NCI-H82 (cell line): ENCODE measurements around the gene MAPK11.

Experiments
- DNase-seq: peaks from one replicate; lab custom pipeline; 2025; lab: John Stamatoyannopoulos, UW

MAPK11 gene

GRCh38 chr22:50269970-50270665 lies at the start of gene MAPK11:
Gene MAPK11, minus strand, starts transcription at chr22:50270380. Its CDS starts 88 bp downstream, at chr22:50270292.
- DNase-seq = peak; percentile 68

GRCh38 chr22:50319503-50319951 lies 49.3 kb upstream of the MAPK11 start:
- no peak for DNase-seq

DNA sequence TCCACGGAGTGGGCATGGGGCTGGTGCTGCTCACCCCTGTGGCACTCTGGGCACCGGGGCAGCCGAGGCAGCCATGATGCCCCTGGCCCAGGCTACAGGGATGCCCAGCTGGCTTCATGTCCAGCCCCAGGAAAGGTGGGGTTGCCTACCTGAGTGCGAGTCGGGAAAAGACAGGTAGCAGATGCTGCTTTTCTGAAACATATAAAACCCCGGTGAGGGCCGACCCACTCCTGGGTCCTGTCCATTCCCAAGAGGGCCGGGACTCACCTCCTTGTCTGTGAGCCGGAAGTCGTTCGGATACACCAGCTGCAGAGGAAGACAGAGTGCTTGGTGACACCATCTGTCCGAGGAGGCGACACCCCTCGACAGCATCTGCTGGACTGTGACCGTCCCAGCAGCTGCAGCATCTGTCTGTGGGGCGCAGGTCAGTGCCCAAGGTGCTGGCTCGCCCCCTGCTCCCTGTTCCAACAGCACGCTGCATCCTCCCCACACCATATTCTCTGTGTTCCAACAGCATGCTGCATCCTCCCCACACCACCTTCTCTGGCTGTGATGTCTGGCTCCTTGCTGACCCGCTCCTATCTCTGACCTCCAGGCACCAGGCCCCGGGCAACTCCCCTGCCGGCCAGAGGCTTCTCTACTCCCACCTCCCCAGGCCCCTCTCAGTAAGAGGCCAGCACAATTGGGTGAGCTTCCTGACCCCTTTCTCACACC lies 48.7 kb upstream of the MAPK11 start:
- DNase-seq = peak; percentile 57

GRCh38 chr22:50318356-50318697 lies 48.1 kb upstream of the MAPK11 start:
- DNase-seq = no peak

- DNase-seq = no peak
These were observed 47.5 kb upstream of the MAPK11 start for GRCh38 chr22:50317674-50318073.

GRCh38 chr22:50317178-50317577 lies 47.0 kb upstream of the MAPK11 start:
- no peak for DNase-seq

DNA sequence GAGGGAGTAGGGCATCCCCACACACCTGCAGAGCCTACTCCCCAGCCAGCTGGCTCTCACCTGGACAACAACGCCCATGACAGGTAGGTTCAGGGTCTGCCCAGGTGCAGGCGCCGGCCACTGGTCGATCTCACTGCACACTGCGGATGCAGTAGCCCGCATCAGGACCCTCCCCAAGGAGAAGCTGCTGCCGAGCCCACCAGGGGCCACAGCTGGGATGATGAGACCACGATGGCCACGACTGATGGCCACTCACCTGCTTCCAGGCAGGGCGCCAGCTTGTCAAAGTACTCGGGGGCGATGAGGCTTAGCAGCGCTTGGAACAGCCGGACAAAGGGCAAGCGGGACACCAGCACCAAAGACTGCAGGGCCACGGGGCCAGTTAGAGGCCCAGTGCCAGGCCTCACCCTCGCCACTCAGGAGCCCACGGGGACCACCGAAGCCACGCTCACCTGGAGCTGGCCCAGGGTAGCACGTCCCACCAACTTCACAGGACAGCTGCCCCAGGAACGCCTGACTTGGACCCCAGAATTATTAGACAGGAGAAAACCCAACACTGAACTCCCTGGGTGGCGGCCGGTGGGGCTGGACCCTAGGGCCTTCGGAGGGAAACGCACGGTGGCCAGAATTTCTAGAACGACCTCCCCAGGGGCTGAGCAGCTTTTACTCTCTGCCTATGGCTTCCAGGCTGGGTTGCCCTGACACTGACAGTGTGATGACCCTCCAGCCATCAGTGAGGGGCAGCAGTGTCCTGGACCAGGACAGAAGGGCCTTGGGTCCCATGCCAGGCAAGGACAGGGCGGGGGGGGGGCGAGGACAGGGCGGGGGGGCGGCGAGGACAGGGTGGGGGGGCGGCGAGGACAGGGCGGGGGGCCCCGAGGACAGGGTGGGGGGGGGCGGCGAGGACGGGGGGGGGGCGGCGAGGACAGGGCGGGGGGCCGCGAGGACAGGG lies 46.2 kb upstream of the MAPK11 start:
- DNase-seq = no peak

DNA sequence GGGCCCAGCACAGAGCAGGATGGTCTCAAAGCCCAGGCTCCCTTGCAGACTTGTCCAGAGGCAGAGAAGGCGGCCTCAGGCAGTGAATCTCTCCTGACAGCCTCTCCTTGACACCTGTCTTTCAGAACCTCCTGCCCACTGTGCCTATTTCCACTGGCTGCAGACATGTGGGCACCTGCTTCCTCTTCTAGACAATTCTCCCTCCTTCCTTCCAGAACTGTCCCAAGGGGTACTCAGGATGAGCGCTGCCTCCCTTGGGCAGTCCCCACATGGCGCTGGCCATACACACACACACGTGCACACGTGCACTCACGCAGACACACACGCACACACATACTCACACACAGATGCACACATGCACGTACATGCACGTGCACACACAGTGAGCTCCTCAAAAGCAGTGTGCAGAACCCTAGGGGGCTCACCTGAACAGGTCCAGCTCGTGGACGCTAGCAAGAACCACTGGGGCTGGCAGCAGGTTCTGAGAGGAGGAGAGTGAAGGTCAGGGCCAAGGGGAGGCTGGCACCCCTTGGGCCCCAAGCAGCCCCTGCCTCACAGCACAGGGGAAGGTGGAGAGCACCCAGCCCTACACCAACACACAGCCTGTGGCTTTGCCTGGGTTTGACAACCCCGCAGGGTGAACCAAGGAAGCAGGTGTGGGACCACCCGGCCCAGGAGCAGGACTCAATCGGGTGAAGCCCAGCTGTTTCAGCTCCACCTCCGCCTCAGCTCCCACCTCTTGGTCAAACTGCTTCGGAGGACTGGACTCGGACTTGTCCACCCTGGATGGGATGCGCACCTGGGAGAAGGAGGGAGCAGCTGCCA lies 45.3 kb upstream of the MAPK11 start:
- no peak for DNase-seq

GRCh38 chr22:50314455-50315288 lies 44.5 kb upstream of the MAPK11 start:
- no peak for DNase-seq

- no peak for DNase-seq
These were observed 43.9 kb upstream of the MAPK11 start for GRCh38 chr22:50314081-50314454.

DNA sequence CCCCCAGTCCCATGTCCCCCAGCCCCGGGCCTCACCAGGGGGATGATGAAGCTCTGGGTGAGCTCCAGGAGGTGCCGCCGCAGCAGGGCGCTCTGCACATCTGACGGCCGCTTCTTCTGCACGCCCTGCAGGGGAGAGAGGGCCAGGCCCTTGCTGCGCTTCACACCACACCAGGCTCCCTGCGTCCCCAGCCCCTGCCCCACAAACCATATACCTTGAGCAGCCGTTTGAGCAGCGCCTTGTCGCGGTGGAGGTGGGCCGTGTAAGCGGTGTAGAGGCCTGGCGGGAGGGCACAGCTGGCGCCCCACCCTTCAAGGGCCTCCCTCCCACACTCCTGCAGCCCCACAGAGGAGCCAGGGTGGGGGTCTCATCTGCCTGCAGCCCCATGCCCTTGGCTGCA lies 43.4 kb upstream of the MAPK11 start:
- no peak for DNase-seq

DNA sequence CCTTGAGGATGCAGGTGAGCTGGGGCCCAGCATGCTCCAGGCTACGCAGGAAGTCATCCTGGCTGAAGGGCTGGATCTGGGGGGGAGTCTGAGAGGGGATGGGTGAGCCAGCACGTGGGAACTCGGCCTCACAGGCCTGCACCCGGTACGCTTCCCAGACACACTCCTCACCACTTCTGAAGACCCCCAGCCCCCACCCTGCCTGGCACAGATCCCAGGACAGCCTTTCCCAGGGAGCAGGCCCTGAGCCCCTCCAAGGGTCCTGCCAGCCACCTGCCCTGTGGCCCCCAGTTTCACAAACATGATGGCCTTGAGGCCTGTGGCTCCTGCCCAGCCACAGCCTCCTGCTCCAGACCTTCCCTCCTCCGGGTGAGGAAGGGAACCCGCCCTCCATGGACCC lies 42.8 kb upstream of the MAPK11 start:
- no peak for DNase-seq

DNA sequence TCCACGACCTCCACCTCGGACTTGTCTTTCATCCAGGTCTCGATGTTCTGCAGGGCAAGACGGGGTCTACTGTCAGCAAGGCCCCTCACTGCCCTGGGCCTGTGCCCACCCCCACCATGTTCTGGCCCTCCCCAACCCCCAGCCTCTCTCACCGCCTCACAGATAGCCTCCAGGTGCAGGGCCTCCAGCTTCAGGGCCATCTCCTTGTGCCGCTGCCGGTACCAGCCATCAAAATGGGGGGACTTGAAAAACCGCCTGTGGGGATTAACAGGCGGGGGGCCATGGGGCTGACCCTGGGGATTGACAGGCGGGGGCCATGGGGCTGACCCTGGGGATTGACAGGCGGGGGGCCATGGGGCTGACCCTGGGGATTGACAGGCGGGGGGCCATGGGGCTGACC lies 42.2 kb upstream of the MAPK11 start:
- no peak for DNase-seq

DNA sequence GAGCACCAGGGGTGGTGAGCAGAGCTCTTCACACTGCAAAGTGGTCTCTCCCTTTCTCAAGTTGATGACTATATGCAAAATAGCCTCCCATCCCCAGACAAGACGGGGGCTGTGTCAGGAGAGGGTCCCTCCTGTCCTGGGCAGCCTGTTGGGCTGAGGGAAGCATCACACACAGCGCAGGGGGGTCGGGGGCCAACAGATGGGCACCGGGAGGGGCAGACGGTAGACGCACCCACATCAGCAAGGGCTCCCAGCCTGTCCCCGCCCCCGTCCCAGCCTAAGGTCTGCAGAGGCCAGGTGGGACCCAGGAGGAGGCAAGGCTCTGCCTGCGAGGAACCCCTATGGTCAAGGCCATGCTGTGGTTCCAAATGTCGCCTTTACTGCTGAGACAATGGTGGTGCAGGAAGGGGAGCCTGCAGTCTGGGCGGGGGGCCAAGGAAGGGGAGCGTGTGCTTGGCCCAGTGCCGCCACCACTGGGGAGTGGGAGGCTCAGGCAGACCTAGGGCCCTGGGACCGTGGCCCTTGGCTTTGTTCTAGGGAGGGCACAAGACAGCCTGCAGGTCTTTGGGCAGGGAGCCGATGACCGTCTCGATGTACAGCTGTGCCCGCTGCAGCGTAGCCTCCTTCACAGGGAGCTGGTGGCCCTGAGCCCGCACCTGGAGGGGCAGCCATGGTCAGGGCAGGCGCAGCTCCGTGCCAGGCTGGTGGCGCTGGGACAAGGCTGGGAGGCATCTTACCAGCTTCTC lies 41.6 kb upstream of the MAPK11 start:
- no peak for DNase-seq

DNA sequence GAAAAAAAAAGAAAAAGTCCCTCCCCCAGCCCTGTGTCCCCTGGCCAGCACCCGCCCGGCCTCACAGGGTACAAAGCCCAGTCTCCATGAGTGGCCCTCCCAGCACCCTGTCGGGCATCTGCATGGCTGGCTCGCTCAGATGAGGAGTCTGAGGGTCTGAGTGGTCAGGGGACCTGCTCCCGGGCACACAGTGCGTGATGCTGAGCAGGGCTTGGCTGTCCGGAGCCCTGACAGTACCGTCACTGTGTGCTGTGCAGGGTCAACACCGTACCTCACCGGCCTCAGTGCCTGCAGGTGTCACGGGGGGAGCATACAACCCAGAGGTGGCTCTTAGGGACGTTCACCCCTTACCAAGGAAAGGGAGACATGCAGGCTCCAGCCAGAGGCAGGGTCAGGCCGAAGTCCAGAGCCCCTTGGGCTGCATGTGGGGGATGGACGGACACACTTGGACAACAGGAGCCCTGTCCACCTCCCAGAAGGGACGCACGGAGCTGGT lies 40.8 kb upstream of the MAPK11 start:
- no peak for DNase-seq

GRCh38 chr22:50310031-50310722 lies 40.0 kb upstream of the MAPK11 start:
- DNase-seq = no peak

DNA sequence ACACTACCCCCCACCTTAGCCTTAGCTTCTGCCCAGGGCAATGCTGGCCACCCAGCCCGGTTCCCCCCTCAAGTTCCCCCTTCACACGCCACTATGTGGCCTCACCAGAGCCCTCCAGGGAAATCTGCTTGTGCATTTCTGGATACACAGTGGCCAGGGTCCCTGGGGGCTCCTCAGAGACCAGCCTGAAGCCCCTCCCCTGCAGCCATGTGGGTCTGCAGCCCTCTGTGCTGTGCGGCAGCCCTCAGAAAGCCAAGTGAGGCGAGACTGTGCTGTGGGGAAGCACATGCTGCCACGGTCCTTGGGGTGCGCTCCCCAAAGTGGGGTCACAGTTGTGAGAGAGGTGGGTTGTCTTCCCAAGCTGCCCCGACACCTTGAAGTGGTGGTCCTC lies 39.4 kb upstream of the MAPK11 start:
- DNase-seq = no peak

DNA sequence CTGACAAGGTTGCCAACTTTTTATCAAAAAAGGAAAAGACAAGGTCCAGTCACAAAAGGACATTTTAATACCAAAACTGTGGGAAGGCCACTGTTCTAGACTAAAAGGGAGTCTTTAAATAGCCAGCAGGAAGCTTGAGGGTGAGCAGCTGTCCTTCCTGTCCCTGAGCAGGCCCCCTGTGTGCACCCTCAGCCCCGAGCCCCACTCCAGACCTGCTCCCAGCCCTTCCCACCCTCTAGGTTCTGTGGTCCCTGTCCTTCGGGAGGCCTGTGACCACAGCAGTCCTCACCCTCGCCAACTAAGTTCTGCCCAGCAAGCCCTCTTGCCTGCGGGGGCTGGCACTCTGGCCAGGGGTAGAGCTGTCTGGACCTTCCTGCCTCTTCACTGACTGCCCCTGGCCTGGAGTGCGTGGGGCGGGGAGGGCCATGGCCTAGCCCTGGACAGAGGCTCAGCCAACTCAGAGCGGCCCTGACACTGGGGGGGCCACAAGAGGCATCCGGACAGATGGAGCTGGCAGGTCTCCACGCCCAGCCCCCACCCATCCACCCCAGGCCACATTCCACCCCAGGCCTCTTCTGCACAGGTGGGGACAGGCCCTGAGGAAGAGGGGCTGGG lies 38.9 kb upstream of the MAPK11 start:
- DNase-seq = no peak

DNA sequence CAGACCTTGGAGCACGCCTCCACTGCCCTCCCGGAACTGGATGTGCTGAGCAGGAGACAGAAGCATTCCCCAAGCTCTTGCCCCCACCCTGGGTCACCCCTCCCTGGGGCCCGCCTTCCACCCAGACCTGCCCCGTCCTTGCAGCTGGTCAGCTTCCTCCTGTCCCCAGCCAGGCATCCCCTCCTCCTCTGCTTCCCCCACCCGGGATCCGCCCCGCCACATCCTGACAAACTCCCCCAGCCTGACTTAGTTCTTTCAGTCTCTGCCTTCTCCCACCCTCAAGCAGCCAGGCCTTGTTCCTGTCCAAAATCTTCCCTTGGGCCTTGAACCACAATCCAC lies 38.4 kb upstream of the MAPK11 start:
- no peak for DNase-seq
